ENCODE data around the gene SPATA12. TPM values are rescaled to one million over a fixed set of nuclear protein-coding genes. Genes with fewer than 3 reads are reported as not detected.

SPATA12 gene
- total RNA-seq, 1 experiment from 2014 or later = 0.47 TPM

GRCh38 chr3:57036952-57037351, 23.5 kb upstream of the SPATA12 start:
- CTCF ChIA-PET = no interaction called here
- no TSS peak for BruUV-seq (replicated peaks)

DNA sequence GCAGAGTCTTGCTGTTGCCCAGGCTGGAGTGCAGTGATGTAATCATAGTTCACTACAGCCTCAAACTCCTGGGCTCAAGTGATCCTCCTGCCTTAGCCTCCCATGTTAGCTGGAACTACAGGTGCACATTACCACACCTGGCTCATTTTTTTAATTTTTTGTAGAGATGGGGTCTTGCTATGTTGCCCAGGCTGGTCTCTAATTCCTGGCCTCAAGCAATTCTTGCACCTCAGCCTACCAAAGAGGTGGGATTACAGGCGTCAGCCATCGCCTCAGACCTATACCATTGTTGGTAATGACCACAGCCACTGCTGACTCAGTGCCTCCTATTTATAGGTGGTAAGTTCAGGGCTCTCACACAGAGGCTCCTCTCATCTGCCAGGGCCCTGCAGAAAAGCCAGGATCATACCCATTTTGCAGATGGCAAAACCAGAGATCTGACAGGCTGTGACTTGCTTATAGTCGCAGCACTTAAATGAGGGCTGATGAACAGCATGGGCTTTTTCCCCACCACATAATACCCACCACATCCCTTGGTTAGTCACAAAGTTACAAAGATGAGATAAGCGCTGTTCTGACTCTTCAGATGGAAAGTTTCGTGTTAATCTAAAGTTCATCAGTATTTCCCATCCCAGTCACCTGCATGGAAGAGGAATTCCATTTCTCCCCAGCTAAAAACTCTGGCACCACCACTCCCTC, 21.8 kb upstream of the SPATA12 start:
- no peaks in the 10 kb centered on the region for H4K20me1 ChIP-seq (ENCODE audit: low read length)
- H3K36me3 ChIP-seq (ENCODE audit: low read depth, low read length) = no peaks in the 10 kb centered on the region
- no peaks in the 10 kb centered on the region for H3K79me2 ChIP-seq (ENCODE audit: low read length)
- no peak overlapping the region for H3K9ac ChIP-seq (ENCODE audit: low read length)
- no peaks in the 10 kb centered on the region for H3F3A ChIP-seq (ENCODE audit: low read length, unreplicated experiment)
- H3K4me3 ChIP-seq (ENCODE audit: low read length) = no peak overlapping the region
- H3K27me3 ChIP-seq (ENCODE audit: low read length) = no peaks in the 10 kb centered on the region
- ATAC-seq = no peak
- no peak overlapping the region for H3K4me2 ChIP-seq (ENCODE audit: low read length)
- intact Hi-C loops (cut with micrococcal nuclease) = no loop called here
- no peak overlapping the region for H3K27ac ChIP-seq (ENCODE audit: low read length)
- no peaks in the 10 kb centered on the region for H3K4me1 ChIP-seq (ENCODE audit: insufficient read depth, low read length)
- POLR2A ChIA-PET (ENCODE audit: unreplicated experiment) = no interaction called here
- no peak for DNase-seq
- CTCF ChIA-PET = no interaction called here
- H3K9me2 ChIP-seq (replicated peaks; ENCODE audit: low read length) = no peaks in the 10 kb centered on the region
- no peak for TF ChIP-seq EZH2 (IDR thresholded peaks at IDR 0.05; ENCODE audit: low read length, unreplicated experiment)
- TF ChIP-seq, protein P1, sequence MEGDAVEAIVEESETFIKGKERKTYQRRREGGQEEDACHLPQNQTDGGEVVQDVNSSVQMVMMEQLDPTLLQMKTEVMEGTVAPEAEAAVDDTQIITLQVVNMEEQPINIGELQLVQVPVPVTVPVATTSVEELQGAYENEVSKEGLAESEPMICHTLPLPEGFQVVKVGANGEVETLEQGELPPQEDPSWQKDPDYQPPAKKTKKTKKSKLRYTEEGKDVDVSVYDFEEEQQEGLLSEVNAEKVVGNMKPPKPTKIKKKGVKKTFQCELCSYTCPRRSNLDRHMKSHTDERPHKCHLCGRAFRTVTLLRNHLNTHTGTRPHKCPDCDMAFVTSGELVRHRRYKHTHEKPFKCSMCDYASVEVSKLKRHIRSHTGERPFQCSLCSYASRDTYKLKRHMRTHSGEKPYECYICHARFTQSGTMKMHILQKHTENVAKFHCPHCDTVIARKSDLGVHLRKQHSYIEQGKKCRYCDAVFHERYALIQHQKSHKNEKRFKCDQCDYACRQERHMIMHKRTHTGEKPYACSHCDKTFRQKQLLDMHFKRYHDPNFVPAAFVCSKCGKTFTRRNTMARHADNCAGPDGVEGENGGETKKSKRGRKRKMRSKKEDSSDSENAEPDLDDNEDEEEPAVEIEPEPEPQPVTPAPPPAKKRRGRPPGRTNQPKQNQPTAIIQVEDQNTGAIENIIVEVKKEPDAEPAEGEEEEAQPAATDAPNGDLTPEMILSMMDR (conservative IDR thresholded peaks at IDR 0.05; ENCODE audit: low read depth, low read length) = no peak
- no peak for TF ChIP-seq EZH2phosphoT487 (IDR thresholded peaks at IDR 0.05; ENCODE audit: borderline replicate concordance, low read length)
- no TSS peak for BruUV-seq (replicated peaks)
- no peak overlapping the region for H2AFZ ChIP-seq (ENCODE audit: low read length)
- H3K9me3 ChIP-seq (ENCODE audit: low read length) = no peaks in the 10 kb centered on the region

More at GRCh38 chr3:57036952-57037351, 23.5 kb upstream of the SPATA12 start:
- TF ChIP-seq EZH2phosphoT487 (IDR thresholded peaks at IDR 0.05; ENCODE audit: borderline replicate concordance, low read length) (no peak), EZH2 (IDR thresholded peaks at IDR 0.05; ENCODE audit: low read length, unreplicated experiment) (no peak)
- TF ChIP-seq, protein P1 (conservative IDR thresholded peaks at IDR 0.05; ENCODE audit: low read depth, low read length) = no peak
- Histone ChIP-seq H2AFZ (ENCODE audit: low read length) (no peak overlapping the region), H3K27ac (ENCODE audit: low read length) (no peak overlapping the region), H3K4me1 (ENCODE audit: insufficient read depth, low read length) (no peaks in the 10 kb centered on the region), H3K9me2 (replicated peaks; ENCODE audit: low read length) (no peaks in the 10 kb centered on the region), H3K9me3 (ENCODE audit: low read length) (no peaks in the 10 kb centered on the region), H3K9ac (ENCODE audit: low read length) (no peak overlapping the region), H3K79me2 (ENCODE audit: low read length) (no peaks in the 10 kb centered on the region), H4K20me1 (ENCODE audit: low read length) (no peaks in the 10 kb centered on the region), H3F3A (ENCODE audit: low read length, unreplicated experiment) (no peaks in the 10 kb centered on the region), H3K4me3 (ENCODE audit: low read length) (no peak overlapping the region), H3K4me2 (ENCODE audit: low read length) (no peak overlapping the region), H3K36me3 (ENCODE audit: low read depth, low read length) (no peaks in the 10 kb centered on the region), H3K27me3 (ENCODE audit: low read length) (no peaks in the 10 kb centered on the region)
- DNase-seq (no peak), ATAC-seq (no peak)
- intact Hi-C loops (cut with micrococcal nuclease) = no loop called here
- POLR2A ChIA-PET (ENCODE audit: unreplicated experiment) = no interaction called here

GRCh38 chr3:57041674-57042073, 18.8 kb upstream of the SPATA12 start:
- Histone ChIP-seq H3K9ac (ENCODE audit: low read length) (no peak overlapping the region), H2AFZ (ENCODE audit: low read length) (no peak overlapping the region), H3K36me3 (ENCODE audit: low read depth, low read length) (no peaks in the 10 kb centered on the region), H3K27me3 (ENCODE audit: low read length) (no peaks in the 10 kb centered on the region), H3K4me2 (ENCODE audit: low read length) (no peak overlapping the region), H3K9me2 (replicated peaks; ENCODE audit: low read length) (no peaks in the 10 kb centered on the region), H3K79me2 (ENCODE audit: low read length) (no peaks in the 10 kb centered on the region), H3K4me1 (ENCODE audit: insufficient read depth, low read length) (no peaks in the 10 kb centered on the region), H3K4me3 (ENCODE audit: low read length) (no peak overlapping the region), H3K9me3 (ENCODE audit: low read length) (no peaks in the 10 kb centered on the region), H3F3A (ENCODE audit: low read length, unreplicated experiment) (no peaks in the 10 kb centered on the region), H4K20me1 (ENCODE audit: low read length) (no peaks in the 10 kb centered on the region), H3K27ac (ENCODE audit: low read length) (no peak overlapping the region)
- BruUV-seq (replicated peaks) = no TSS peak
- TF ChIP-seq EZH2phosphoT487 (IDR thresholded peaks at IDR 0.05; ENCODE audit: borderline replicate concordance, low read length) = no peak
- TF ChIP-seq EZH2 (IDR thresholded peaks at IDR 0.05; ENCODE audit: low read length, unreplicated experiment) = no peak
- TF ChIP-seq, protein P1 (conservative IDR thresholded peaks at IDR 0.05; ENCODE audit: low read depth, low read length) = no peak
- no peak for DNase-seq
- intact Hi-C loops (cut with micrococcal nuclease) = no loop called here
- CTCF ChIA-PET = no interaction called here
- no peak; the same call in none of the 2 replicates for ATAC-seq
- POLR2A ChIA-PET (ENCODE audit: unreplicated experiment) = no interaction called here
